Epithelial cell of proximal tubule (primary cell): ENCODE data around the gene OR10G6. TPM values are rescaled to one million over a fixed set of nuclear protein-coding genes. Genes with fewer than 3 reads are reported as not detected.
"Not testable (repeated sequence)": the region's sequence is repeated elsewhere in the genome, so short reads cannot be mapped to it uniquely, and the experiment has no call there.

Source experiments
- DNase-seq: peaks from one replicate; pipeline ENCODE4 v3.0.0-alpha.2; 2011; ENCODE audit warnings: low read depth
- H3K4me3 ChIP-seq: 2 replicates; pipeline ENCODE4 v1.5.1; 2011; ENCODE audit warnings: low read depth, mild to moderate bottlenecking, low read length
- total RNA-seq: library from RNA; depleted of rRNA; stranded (reverse); fragments of >200 nt; gene quantifications from 2 replicates; pipeline ENCODE4 v1.2.3, GENCODE V29; 2015
- TF ChIP-seq, protein P1 (sequence below): conservative IDR thresholded peaks from 2 replicates; pipeline ENCODE4 v1.5.1; 2012; ENCODE audit warnings: low read depth, mild to moderate bottlenecking, low read length

Gene OR10G6, protein sequence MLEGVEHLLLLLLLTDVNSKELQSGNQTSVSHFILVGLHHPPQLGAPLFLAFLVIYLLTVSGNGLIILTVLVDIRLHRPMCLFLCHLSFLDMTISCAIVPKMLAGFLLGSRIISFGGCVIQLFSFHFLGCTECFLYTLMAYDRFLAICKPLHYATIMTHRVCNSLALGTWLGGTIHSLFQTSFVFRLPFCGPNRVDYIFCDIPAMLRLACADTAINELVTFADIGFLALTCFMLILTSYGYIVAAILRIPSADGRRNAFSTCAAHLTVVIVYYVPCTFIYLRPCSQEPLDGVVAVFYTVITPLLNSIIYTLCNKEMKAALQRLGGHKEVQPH
- not detected in 2 replicates for total RNA-seq

DNA sequence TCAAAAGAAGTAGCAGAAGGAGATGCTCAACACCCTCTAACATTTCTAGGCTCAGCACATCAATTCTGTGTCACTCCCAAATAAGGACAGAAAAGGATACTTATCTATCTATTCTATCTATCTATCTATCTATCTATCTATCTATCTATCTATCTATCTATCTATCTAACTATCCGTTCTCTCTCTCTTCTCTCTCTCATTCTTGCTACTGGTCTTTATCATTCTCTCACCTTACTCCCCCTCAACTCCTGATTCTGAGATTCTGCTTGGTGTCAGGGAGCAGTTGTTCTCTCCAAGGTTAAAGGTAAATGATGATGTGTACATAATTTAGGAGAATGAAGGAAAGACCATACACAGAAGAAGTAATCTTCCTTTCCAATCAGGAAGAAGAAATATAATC lies at the start of gene OR10G6:
Gene OR10G6, minus strand, starts transcription at position 43 of the 400 bp plus-strand sequence. Its CDS starts 0 bp downstream, at position 43.
- no peak within 1 kb of the TSS for H3K4me3 ChIP-seq
- TF ChIP-seq, protein P1, sequence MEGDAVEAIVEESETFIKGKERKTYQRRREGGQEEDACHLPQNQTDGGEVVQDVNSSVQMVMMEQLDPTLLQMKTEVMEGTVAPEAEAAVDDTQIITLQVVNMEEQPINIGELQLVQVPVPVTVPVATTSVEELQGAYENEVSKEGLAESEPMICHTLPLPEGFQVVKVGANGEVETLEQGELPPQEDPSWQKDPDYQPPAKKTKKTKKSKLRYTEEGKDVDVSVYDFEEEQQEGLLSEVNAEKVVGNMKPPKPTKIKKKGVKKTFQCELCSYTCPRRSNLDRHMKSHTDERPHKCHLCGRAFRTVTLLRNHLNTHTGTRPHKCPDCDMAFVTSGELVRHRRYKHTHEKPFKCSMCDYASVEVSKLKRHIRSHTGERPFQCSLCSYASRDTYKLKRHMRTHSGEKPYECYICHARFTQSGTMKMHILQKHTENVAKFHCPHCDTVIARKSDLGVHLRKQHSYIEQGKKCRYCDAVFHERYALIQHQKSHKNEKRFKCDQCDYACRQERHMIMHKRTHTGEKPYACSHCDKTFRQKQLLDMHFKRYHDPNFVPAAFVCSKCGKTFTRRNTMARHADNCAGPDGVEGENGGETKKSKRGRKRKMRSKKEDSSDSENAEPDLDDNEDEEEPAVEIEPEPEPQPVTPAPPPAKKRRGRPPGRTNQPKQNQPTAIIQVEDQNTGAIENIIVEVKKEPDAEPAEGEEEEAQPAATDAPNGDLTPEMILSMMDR = no peak
- no peak for DNase-seq

DNA sequence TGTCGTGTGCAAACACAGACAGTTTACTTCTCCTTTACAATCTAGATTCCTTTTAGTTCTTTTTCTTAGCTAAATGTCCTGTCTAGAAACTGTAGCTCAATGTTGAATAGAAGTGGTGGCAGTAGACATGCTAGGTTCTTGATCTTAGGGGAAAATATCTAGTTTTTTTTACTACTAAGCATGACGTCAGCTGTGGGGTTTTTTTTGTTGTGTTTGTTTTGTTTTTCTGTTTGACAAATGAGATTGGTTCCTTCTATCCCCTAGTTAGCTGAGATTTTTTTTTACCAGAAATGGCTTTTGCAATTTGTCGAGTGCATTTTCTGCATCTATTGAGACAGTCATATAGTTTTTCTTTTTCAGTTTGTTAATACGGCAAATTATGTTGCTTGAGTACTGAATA lies 48.5 kb upstream of the OR10G6 start:
- no peak overlapping the region for H3K4me3 ChIP-seq
- DNase-seq = no peak
- TF ChIP-seq, protein P1 = no peak

DNA sequence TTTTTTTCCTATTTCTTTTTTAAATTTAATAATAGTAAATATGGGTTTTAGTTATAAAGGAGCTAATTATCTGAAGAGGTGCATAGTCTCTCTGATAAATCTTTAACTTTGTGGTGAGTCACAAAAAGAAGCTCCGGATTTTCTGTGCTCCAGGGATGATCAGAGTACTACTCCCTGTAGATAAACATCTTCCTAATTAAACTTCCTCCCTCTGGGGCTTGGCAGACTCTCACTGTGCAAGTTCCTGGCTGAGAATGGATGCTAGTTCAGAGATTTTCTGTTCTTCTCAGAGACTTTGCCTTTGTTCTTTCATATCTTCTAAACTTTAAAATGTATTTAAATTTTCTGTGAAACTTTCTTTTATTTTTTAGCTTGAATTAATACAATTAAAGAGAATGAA lies 46.3 kb upstream of the OR10G6 start, which contains the start of gene OR10G7:
Gene OR10G7, minus strand, starts transcription at position 72 of the 400 bp plus-strand sequence. CDS start 2,324 bp downstream, outside the sequence.
- no peak for DNase-seq
- no peak within 1 kb of the TSS for H3K4me3 ChIP-seq
- TF ChIP-seq, protein P1 = no peak

DNA sequence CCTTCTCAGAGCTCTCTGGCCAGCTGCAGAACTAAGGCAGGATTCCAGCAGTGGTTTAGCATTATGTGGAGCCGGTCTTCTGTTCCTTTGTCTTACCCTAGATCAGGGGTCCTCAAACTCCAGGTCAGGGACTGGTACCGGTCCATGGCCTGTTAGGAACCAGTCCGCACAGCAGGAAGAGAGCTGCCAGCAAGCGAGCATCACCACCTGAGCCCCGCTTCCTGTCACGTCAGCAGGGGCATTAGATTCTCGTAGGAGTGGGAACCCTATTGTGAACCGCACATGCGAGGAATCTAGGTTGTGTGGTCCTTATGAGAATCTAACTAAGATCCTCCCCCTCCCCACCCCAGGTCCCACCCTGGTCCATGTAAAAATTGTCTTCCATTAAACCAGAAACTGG lies 44.6 kb upstream of the OR10G6 start:
- no peak overlapping the region for H3K4me3 ChIP-seq
- DNase-seq = no peak
- TF ChIP-seq, protein P1 = no peak

DNA sequence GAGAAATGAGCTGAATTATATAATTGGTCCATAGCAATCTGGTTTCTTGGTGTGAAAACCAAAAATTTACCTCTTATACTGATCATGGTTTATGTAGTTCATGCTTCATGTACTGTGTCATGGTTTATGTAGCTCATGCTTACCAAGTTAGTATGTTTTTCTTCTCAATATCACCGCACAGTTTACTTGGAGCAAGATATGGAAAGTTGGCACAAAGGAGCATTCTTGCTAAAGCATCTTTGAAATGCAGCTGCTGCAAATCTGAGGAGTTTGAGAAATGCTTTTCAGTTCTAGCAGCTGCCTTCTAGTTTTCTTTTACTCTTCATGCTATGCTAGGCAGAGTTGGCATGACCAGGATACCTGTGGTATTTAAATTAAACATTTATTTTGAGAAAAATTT lies 41.7 kb upstream of the OR10G6 start:
- no peak for DNase-seq
- no peak overlapping the region for H3K4me3 ChIP-seq
- TF ChIP-seq, protein P1 = no peak

DNA sequence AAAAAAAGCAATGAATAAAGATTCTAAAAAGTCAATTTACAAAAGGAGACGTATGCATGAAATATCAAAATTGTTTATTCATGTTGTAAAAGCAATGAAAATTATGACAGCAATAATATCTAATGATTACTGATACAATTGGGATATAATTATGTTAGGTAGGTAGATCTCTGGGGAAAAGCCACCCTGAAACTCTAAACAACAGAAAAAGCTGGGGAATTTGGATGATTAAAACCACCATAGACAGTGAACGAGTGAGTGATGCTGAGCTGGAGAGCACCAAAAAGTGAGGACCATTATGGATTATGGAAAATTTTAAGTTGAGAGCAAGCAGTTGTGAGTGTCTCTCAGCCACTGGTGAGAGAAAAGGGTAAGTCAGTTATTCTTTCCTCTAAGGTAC lies 31.5 kb upstream of the OR10G6 start, which contains the start of gene OR10G8:
Gene OR10G8, plus strand, starts transcription at position 301 of the 400 bp plus-strand sequence. CDS start 2,825 bp downstream, outside the sequence.
- TF ChIP-seq, protein P1 = no peak
- no peak for DNase-seq

DNA sequence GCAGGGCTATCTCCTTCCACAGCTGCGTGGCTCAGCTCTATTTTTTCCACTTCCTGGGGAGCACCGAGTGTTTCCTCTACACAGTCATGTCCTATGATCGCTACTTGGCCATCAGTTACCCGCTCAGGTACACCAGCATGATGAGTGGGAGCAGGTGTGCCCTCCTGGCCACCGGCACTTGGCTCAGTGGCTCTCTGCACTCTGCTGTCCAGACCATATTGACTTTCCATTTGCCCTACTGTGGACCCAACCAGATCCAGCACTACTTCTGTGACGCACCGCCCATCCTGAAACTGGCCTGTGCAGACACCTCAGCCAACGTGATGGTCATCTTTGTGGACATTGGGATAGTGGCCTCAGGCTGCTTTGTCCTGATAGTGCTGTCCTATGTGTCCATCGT lies 20.9 kb upstream of the OR10G6 start:
- not testable (repeated sequence) for DNase-seq

More for the DNA sequence above, 31.5 kb upstream of the OR10G6 start, which contains the start of gene OR10G8:
- H3K4me3 ChIP-seq = no peak within 1 kb of the TSS

More for the DNA sequence above, 20.9 kb upstream of the OR10G6 start:
- H3K4me3 ChIP-seq = not testable (repeated sequence)
